CD4-positive, alpha-beta memory T cell (primary cell): Measurements from ENCODE around the gene NEURL2. TPM values are rescaled to one million over a fixed set of nuclear protein-coding genes. Genes with fewer than 3 reads are reported as not detected.

Experiments
- CTCF ChIA-PET: fragments of 350-600 bp; sonication (Branson Sonifier 250); formaldehyde crosslinking; loops from one replicate; lab custom pipeline; 2021; ENCODE audit warnings: inconsistent platforms; ENCODE audit not compliant: partially characterized antibody; lab: Charles Lee
- POLR2A ChIA-PET: fragments of 350-600 bp; sonication (Branson Sonifier 250); formaldehyde crosslinking; loops from one replicate; lab custom pipeline; 2021; ENCODE audit not compliant: partially characterized antibody; lab: Charles Lee
- DNase-seq, 5 donors: peaks; one replicate each; pipeline versions ENCODE4 v3.0.0 to v3.0.0-alpha.2; 2020 to 2022; ENCODE audit warnings: mixed read lengths in 1 of 5
- H3K27ac ChIP-seq: one replicate; pipeline ENCODE4 v1.7.0; 2013; ENCODE audit warnings: low read depth, low read length
- H3K27me3 ChIP-seq: 2 replicates; pipeline ENCODE4 v1.7.0; 2013; ENCODE audit warnings: mild to moderate bottlenecking, low read length, moderate library complexity; ENCODE audit not compliant: insufficient read depth
- H3K36me3 ChIP-seq: 2 replicates; pipeline ENCODE4 v1.7.0; 2013; ENCODE audit warnings: mild to moderate bottlenecking, low read length, moderate library complexity; ENCODE audit not compliant: insufficient read depth
- H3K4me1 ChIP-seq: 2 replicates; pipeline ENCODE4 v1.7.0; 2013; ENCODE audit warnings: mild to moderate bottlenecking, low read length, moderate library complexity; ENCODE audit not compliant: insufficient read depth
- H3K4me3 ChIP-seq, 2 donors: one replicate each; pipeline ENCODE4 v1.7.0; 2013; ENCODE audit warnings: low read length in 2 of 2, mild to moderate bottlenecking in 1 of 2
- H3K9me3 ChIP-seq, 2 donors: one replicate each; pipeline ENCODE4 v1.7.0; 2013; ENCODE audit warnings: low read length in 2 of 2, control low read depth in 1 of 2; ENCODE audit not compliant: control insufficient read depth in 1 of 2
- H3K27ac Mint-ChIP-seq, 7 donors: one replicate each; pipeline ENCODE4 v1.8.0; 2020 to 2021; ENCODE audit warnings: mixed read lengths in 7 of 7, mild to moderate bottlenecking in 6 of 7, inconsistent platforms in 3 of 7, moderate library complexity in 3 of 7
- H3K27me3 Mint-ChIP-seq, 2 donors: one replicate each; pipeline ENCODE4 v1.8.0; 2020 to 2021; ENCODE audit warnings: mixed read lengths in 2 of 2
- H3K36me3 Mint-ChIP-seq, 2 donors: one replicate each; pipeline ENCODE4 v1.8.0; 2020 to 2021; ENCODE audit warnings: mixed read lengths in 2 of 2, inconsistent platforms in 1 of 2, mild to moderate bottlenecking in 1 of 2
- H3K4me1 Mint-ChIP-seq, 4 donors: one replicate each; pipeline ENCODE4 v1.8.0; 2020 to 2021; ENCODE audit warnings: mixed read lengths in 4 of 4, mild to moderate bottlenecking in 1 of 4
- H3K4me3 Mint-ChIP-seq, 8 donors: one replicate each; pipeline ENCODE4 v1.8.0; 2020 to 2021; ENCODE audit warnings: mixed read lengths in 8 of 8, mild to moderate bottlenecking in 7 of 8, moderate library complexity in 6 of 8, inconsistent platforms in 3 of 8
- H3K9me3 Mint-ChIP-seq, 8 donors: one replicate each; pipeline ENCODE4 v1.8.0; 2020 to 2021; ENCODE audit warnings: mixed read lengths in 8 of 8, mild to moderate bottlenecking in 5 of 8, inconsistent platforms in 3 of 8, moderate library complexity in 1 of 8
- intact Hi-C: fragments of 100-400 bp; cut with micrococcal nuclease; formaldehyde crosslinking; loops from one replicate; pipeline ENCODE4 v1.15.1; 2023
- polyA plus RNA-seq, 2 donors: library from polyadenylated mRNA; unstranded; fragments of 300-500 nt; fragmentation: Illumina TruSeq; gene quantifications; one replicate each; pipeline ENCODE4 v1.2.3, GENCODE V29; 2021
- total RNA-seq, 2 experiments: library from RNA; stranded (reverse); gene quantifications; one replicate each; pipeline ENCODE4 v1.2.3, GENCODE V29; 2021

NEURL2 gene
- total and polyA plus RNA-seq, 4 experiments from 2014 or later = 0.29 to 5.6 (median 3.1) TPM

DNA sequence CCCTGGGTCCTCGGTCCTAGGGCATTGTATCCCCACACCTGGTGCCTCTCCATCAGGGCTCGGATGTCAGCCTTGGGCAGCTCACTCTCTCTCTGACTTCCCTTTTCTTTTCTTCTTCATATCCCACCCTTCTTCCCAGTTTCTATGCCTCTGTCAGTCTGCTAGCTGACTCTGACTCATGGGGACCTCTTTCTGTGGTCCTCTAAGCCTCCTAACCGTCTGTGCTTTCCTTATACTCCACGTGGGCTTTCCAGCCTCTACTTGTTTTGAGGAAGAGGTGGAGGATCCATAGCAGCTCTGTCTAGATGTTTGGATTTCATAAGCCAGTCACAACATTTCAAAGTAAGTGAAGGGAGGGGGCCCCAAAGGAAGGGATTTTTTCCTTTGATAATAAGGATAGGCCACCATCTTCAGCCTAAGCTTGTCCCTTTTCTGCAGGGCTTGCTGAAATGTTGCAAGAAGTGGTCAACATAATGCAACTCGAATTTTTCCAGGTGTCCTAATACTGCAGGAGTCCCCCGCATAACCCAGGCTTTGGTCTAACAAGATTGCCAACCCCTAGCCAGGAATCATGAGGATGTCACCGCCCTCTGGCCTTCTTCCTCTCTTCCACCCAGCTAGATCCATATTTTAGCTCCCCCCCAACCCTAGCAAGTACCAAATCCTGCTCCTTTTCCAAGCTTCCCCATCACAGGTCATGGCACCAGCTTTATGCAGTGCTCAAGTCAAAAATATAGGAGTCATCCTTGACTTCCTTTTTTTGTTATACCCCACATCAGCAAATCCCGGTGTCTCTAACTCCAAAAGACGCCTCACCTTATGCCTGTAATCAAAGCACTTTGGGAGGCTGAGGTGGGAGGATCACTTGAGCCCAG is 29.7 kb upstream of the NEURL2 start:
- H3K9me3 Mint-ChIP-seq = no peaks in the 10 kb centered on the region
- H3K27me3 Mint-ChIP-seq = peaks cover 17 to 24% of the 10 kb centered on the region in 2 donors
- Histone ChIP-seq H3K4me3 (no peak overlapping the region), H3K9me3 (no peaks in the 10 kb centered on the region), H3K4me1 (peaks cover 4% of the 10 kb centered on the region), H3K27me3 (peaks cover 12% of the 10 kb centered on the region), H3K27ac (no peak overlapping the region), H3K36me3 (no peaks in the 10 kb centered on the region)
- no peak for DNase-seq
- no peaks in the 10 kb centered on the region for H3K36me3 Mint-ChIP-seq
- CTCF ChIA-PET = interaction anchor here (1.3 to 1.5 kb wide), 2 partner anchors 13 to 121 kb away, joined by 3 to 5 read pairs; partner anchors contain the start of gene PCIF1
- peak overlapping the region in 1 of 7 donors; percentile 6 for H3K27ac Mint-ChIP-seq
- intact Hi-C loops = no loop called here
- POLR2A ChIA-PET = interaction anchor here (1.5 kb wide), 1 partner anchor 14 kb away, joined by 5 read pairs; the partner anchor contains the start of gene PCIF1
- no peak overlapping the region for H3K4me3 Mint-ChIP-seq
- H3K4me1 Mint-ChIP-seq = peaks cover 0 to 3% (median 0%) of the 10 kb centered on the region in 4 donors

DNA sequence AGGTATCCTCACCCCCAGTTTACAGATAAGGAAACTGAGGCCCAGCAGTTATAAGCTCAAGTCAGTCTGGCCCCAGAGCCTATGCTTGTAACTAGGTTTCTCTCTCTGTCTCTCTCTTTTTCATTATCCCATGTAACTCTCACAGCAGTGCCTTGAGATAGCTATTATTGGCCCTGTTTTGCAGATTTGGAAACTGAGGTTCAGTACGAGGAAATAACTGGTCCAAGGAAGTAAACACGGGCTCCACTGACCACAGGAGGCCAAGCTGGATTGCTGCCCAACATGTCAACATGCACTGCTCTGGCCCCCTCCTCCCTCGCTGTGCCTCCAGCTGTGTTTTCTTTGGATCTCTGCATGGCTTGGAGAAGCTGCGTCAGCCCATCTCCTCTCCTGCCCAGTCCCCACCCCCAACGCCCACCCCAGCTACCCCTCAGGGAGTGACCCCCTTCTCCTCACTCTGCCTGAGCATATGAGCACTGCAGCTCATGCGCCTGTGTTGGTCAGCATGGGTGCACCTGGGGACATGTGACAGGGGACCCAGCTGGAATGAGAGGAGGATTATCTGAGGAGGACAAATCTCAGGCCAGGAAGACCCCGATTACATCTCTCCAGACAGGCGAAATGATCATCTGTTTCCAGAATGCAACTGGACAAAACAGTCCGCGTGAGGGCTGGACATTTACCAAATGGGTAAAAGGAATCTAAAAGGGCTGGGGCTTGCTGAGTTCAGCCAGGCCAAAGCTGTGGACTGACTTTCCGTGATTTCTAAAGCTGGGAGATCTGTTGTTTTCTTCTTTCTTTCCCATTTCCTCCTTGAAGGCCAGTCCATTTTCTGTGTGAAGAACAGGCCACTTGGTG is 28.8 kb upstream of the NEURL2 start:
- no peaks in the 10 kb centered on the region for H3K36me3 Mint-ChIP-seq
- H3K9me3 ChIP-seq = no peaks in the 10 kb centered on the region
- no peaks in the 10 kb centered on the region for H3K9me3 Mint-ChIP-seq
- peaks cover 4% of the 10 kb centered on the region for H3K4me1 ChIP-seq
- H3K27ac Mint-ChIP-seq = peak overlapping the region in 1 of 7 donors; percentile 70
- H3K4me1 Mint-ChIP-seq = peaks cover 0 to 3% (median 0%) of the 10 kb centered on the region in 4 donors
- no peak overlapping the region for H3K4me3 ChIP-seq
- no peak overlapping the region for H3K27ac ChIP-seq
- intact Hi-C loops = no loop called here
- H3K4me3 Mint-ChIP-seq = no peak overlapping the region
- DNase-seq = no peak
- POLR2A ChIA-PET = interaction anchor here (1.0 to 1.5 kb wide), 3 partner anchors 15 to 30 kb away, joined by 4 to 5 read pairs (median 4); partner anchors contain the start of gene PCIF1
- CTCF ChIA-PET = interaction anchor here (1.2 to 1.5 kb wide), 2 partner anchors 14 to 121 kb away, joined by 4 to 5 read pairs; partner anchors contain the start of gene PCIF1
- peaks cover 12% of the 10 kb centered on the region for H3K27me3 ChIP-seq
- peaks cover 17 to 24% of the 10 kb centered on the region in 2 donors for H3K27me3 Mint-ChIP-seq
- no peaks in the 10 kb centered on the region for H3K36me3 ChIP-seq

DNA sequence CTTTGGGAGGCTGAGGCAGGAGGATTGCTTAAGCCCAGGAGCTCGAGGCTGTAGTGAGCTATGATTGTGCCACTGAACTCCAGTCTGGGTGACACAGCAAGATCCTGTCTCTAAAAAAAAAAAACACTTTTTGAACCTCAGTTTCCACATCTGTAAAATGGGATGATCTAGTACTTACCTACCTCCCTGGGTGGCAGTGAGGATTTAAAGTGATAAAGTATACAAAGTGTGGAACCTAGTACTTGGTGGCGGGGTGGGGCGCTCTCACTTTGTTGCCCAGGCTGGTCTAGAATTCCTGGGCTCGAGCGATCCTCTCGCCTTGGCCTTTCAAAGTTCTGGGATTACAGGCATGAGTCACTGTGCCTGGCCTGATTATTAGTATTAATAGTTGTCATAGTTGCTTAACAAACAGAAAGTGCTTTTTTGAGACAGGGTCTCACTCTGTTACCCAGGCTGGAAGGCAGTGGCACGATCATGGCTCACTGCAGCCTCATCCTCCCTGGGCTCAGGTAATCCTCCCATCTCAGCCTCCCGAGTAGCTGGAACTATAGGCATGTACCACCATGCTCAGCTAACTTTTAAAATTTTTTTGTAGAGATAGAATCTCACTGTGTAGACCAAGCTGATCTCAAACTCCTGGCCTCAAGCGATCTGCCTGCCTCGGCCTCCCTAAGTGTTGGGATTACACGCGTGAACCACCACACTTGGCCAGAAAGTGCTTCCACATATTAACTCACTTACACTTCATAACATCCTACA is 27.9 kb upstream of the NEURL2 start:
- no peak for DNase-seq
- H3K9me3 Mint-ChIP-seq = no peaks in the 10 kb centered on the region
- H3K36me3 ChIP-seq = no peaks in the 10 kb centered on the region
- H3K4me1 Mint-ChIP-seq = peaks cover 0 to 2% (median 0%) of the 10 kb centered on the region in 4 donors
- no peaks in the 10 kb centered on the region for H3K4me1 ChIP-seq
- CTCF ChIA-PET = interaction anchor here (1.2 kb wide), 1 partner anchor 120 kb away, joined by 4 read pairs; no protein-coding TSS in a partner anchor
- no peaks in the 10 kb centered on the region for H3K36me3 Mint-ChIP-seq
- no peak overlapping the region for H3K27ac ChIP-seq
- H3K4me3 Mint-ChIP-seq = no peak overlapping the region
- peaks cover 16% of the 10 kb centered on the region for H3K27me3 ChIP-seq
- H3K9me3 ChIP-seq = no peaks in the 10 kb centered on the region
- no peak overlapping the region for H3K4me3 ChIP-seq
- intact Hi-C loops = no loop called here
- H3K27me3 Mint-ChIP-seq = peaks cover 24 to 31% of the 10 kb centered on the region in 2 donors
- peak overlapping the region in 1 of 7 donors; percentile 70 for H3K27ac Mint-ChIP-seq
- POLR2A ChIA-PET = interaction anchor here (1.0 kb wide), 2 partner anchors 15 to 31 kb away, joined by 4 read pairs; partner anchors contain the start of gene PCIF1

DNA sequence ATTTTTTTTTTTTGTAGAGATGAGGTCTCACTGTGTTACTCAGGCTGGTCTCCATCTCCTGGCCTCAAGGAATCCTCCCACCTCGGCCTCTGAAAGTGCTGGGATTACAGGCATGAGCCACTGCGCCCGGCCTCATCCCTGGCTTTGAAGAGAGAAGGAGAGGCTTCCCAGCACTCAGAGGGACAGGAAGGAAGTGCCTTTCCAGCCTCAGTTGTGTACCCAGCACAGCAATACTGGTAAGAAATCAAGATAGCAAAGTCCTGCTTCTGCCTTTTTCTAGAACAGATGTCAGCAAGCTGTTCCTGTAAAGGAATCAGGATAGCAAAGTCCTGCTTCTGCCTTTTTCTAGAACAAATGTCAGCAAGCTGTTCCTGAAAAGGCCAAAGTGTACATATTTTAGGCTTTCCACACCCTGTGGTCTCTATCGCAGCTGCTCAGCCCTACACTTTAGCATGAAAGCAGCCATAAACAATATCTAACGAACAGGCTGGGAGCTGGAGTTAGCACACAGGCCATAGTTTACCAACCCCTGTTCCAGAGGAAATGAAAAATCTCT is 27.3 kb upstream of the NEURL2 start:
- CTCF ChIA-PET = interaction anchor here (1.2 to 1.3 kb wide), 2 partner anchors 28 to 119 kb away, joined by 3 to 4 read pairs; no protein-coding TSS in a partner anchor
- intact Hi-C loops = no loop called here
- H3K4me3 Mint-ChIP-seq = no peak overlapping the region
- peaks cover 0 to 2% (median 0%) of the 10 kb centered on the region in 4 donors for H3K4me1 Mint-ChIP-seq
- no peaks in the 10 kb centered on the region for H3K9me3 ChIP-seq
- H3K4me3 ChIP-seq = no peak overlapping the region
- no peaks in the 10 kb centered on the region for H3K36me3 ChIP-seq
- no peaks in the 10 kb centered on the region for H3K36me3 Mint-ChIP-seq
- no peaks in the 10 kb centered on the region for H3K4me1 ChIP-seq
- no peaks in the 10 kb centered on the region for H3K9me3 Mint-ChIP-seq
- no peak for DNase-seq
- H3K27me3 Mint-ChIP-seq = peaks cover 24 to 31% of the 10 kb centered on the region in 2 donors
- H3K27ac Mint-ChIP-seq = no peak overlapping the region
- H3K27ac ChIP-seq = no peak overlapping the region
- H3K27me3 ChIP-seq = peaks cover 16% of the 10 kb centered on the region
- POLR2A ChIA-PET = interaction anchor here (1.0 kb wide), 1 partner anchor 31 kb away, joined by 4 read pairs; no protein-coding TSS in a partner anchor

DNA sequence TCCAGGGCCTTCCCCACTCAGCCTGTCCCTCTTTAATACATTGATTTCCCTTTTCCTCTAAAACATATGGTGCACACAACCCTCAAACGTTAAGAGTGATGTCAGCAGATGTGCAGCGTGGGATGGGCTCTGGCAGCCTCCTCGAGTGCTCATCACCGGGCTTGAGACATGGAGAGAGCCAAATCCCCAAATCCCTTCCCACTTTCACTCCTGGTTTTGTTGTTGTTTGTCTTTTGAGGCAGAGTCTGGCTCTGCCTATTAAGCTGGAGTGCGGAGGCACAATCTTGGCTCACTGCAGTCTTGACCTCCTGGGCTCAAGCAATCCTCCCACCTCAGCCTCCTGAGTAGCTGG is 26.8 kb upstream of the NEURL2 start:
- Mint-ChIP-seq H3K4me3 (no peak overlapping the region), H3K36me3 (no peaks in the 10 kb centered on the region), H3K4me1 (peaks cover 0 to 2% (median 0%) of the 10 kb centered on the region in 4 donors), H3K27me3 (peaks cover 26 to 31% of the 10 kb centered on the region in 2 donors), H3K27ac (no peak overlapping the region), H3K9me3 (no peaks in the 10 kb centered on the region)
- ChIA-PET CTCF (interaction anchor here (1.3 kb wide), 1 partner anchor 27 kb away, joined by 3 read pairs; no protein-coding TSS in a partner anchor), POLR2A (no interaction called here)
- H3K9me3 ChIP-seq = no peaks in the 10 kb centered on the region
- no peaks in the 10 kb centered on the region for H3K36me3 ChIP-seq
- intact Hi-C loops = no loop called here
- H3K4me3 ChIP-seq = no peak overlapping the region
- no peaks in the 10 kb centered on the region for H3K4me1 ChIP-seq
- peaks cover 16% of the 10 kb centered on the region for H3K27me3 ChIP-seq
- DNase-seq = no peak
- H3K27ac ChIP-seq = no peak overlapping the region

DNA sequence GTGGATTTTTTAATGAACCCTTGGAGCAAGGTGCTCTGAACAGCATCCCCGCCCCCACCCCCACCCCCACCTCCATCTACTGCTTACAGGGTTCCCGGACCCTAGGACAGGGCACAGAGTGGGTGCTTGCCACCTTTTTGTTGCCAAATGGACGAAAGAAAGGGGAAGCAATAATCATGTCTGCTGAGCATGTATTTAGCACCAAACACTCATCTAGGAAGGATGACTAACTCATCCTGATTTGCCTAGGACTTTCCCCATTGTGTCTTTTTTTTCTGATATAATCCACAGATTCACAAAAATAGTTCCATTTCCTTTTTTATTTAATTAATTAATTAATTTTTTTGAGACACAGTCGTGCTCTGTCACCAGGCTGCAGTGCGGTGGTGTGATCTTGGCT is 22.1 kb upstream of the NEURL2 start:
- H3K27ac Mint-ChIP-seq = no peak overlapping the region
- POLR2A ChIA-PET = no interaction called here
- H3K9me3 Mint-ChIP-seq = no peaks in the 10 kb centered on the region
- DNase-seq = no peak
- CTCF ChIA-PET = no interaction called here
- no peak overlapping the region for H3K27ac ChIP-seq
- no peaks in the 10 kb centered on the region for H3K36me3 ChIP-seq
- peaks cover 14% of the 10 kb centered on the region for H3K27me3 ChIP-seq
- H3K36me3 Mint-ChIP-seq = no peaks in the 10 kb centered on the region
- no peak overlapping the region for H3K4me3 ChIP-seq
- peaks cover 14 to 17% of the 10 kb centered on the region in 2 donors for H3K27me3 Mint-ChIP-seq
- H3K4me3 Mint-ChIP-seq = peak overlapping the region in 1 of 8 donors; percentile 64
- H3K4me1 Mint-ChIP-seq = peaks cover 7 to 19% (median 13%) of the 10 kb centered on the region in 4 donors
- peaks cover 18% of the 10 kb centered on the region for H3K4me1 ChIP-seq
- intact Hi-C loops = no loop called here
- no peaks in the 10 kb centered on the region for H3K9me3 ChIP-seq
